DMS53 (cell line): ENCODE measurements around the gene TGFBR3L.
"Not testable (repeated sequence)": the region's sequence is repeated elsewhere in the genome, so short reads cannot be mapped to it uniquely, and the experiment has no call there.

Experiments
- DNase-seq: peaks from one replicate; lab custom pipeline; 2025; lab: John Stamatoyannopoulos, UW

The TGFBR3L gene

GRCh38 chr19:7959211-7959610 is 44.6 kb downstream of the TGFBR3L start:
- no peak for DNase-seq

GRCh38 chr19:7961082-7961481 is 46.5 kb downstream of the TGFBR3L start:
- DNase-seq = not testable (repeated sequence)

GRCh38 chr19:7961920-7962626 is 47.4 kb downstream of the TGFBR3L start:
- no peak for DNase-seq

- no peak for DNase-seq
Measured at GRCh38 chr19:7962644-7963268, 48.1 kb downstream of the TGFBR3L start.

GRCh38 chr19:7963566-7963965 is 48.9 kb downstream of the TGFBR3L start:
- no peak for DNase-seq

GRCh38 chr19:7965259-7965841 is 50.7 kb downstream of the TGFBR3L start:
- no peak for DNase-seq

GRCh38 chr19:7965921-7966665 is 51.5 kb downstream of the TGFBR3L start:
- no peak for DNase-seq

- no peak for DNase-seq
Measured at GRCh38 chr19:7968008-7968795, 53.6 kb downstream of the TGFBR3L start.
